Uterus (tissue), 4 donors: ENCODE results near the gene SYNRG. TPM values are rescaled to one million over a fixed set of nuclear protein-coding genes. Genes with fewer than 3 reads are reported as not detected.

Experiments
- DNase-seq, 2 donors: peaks; one replicate each; pipeline ENCODE4 v3.0.0-alpha.2; 2019 to 2020
- H3K27ac ChIP-seq, 2 donors: fragments of 200-600 bp; sonication (generic); 1 replicate in 1 of 2; 2 replicates in 1 of 2; pipeline ENCODE4 v1.5.1; 2016 to 2018
- H3K27me3 ChIP-seq, 2 donors: fragments of 200-600 bp; sonication (generic); one replicate each; pipeline ENCODE4 v1.5.1; 2018 to 2019; ENCODE audit warnings: control low read depth in 1 of 2
- H3K36me3 ChIP-seq, 2 donors: fragments of 200-600 bp; sonication (generic); one replicate each; pipeline ENCODE4 v1.5.1; 2019; ENCODE audit warnings: control low read depth in 1 of 2
- H3K4me1 ChIP-seq, 2 donors: fragments of 200-600 bp; sonication (generic); one replicate each; pipeline ENCODE4 v1.5.1; 2018 to 2019; ENCODE audit warnings: control low read depth in 1 of 2
- H3K4me3 ChIP-seq, 2 donors: fragments of 200-600 bp; sonication (generic); 1 replicate in 1 of 2; 2 replicates in 1 of 2; pipeline ENCODE4 v1.5.1; 2018 to 2019; ENCODE audit warnings: mild to moderate bottlenecking in 1 of 2
- H3K9me3 ChIP-seq, 2 donors: fragments of 200-600 bp; sonication (generic); one replicate each; pipeline ENCODE4 v1.5.1; 2019; ENCODE audit warnings: control low read depth in 1 of 2
- CTCF ChIP-seq, 4 experiments: fragments of 200-600 bp in 2 of 4; fragments of 450-650 bp in 2 of 4; sonication (generic) in 2 of 4; IDR thresholded peaks; one replicate each; pipeline ENCODE4 v1.5.1; 2016 to 2019; ENCODE audit warnings: antibody characterized with exemption in 4 of 4, mild to moderate bottlenecking in 2 of 4, moderate library complexity in 1 of 4
- POLR2A ChIP-seq, 2 donors: fragments of 450-650 bp; IDR thresholded peaks; one replicate each; pipeline ENCODE4 v1.6.1; 2016; ENCODE audit warnings: antibody characterized with exemption in 2 of 2, mild to moderate bottlenecking in 1 of 2, moderate library complexity in 1 of 2
- intact Hi-C: fragments of 100-400 bp; cut with DNase I; formaldehyde crosslinking; loops from one replicate; pipeline ENCODE4 v1.15.1; 2023; ENCODE audit warnings: low total_unique reads
- total RNA-seq, 4 donors: library from RNA; depleted of rRNA in 3 of 4; stranded (reverse); fragments of >200 nt in 3 of 4; gene quantifications; one replicate each; pipeline versions ENCODE4 v1.1.0 to v1.2.4, GENCODE V29; 2014 to 2023
- donor health status: DM: yes; HTN: yes; CAD: no.

Gene SYNRG
- 10 to 100 TPM; 14.4 to 92.0 (median 41.6) TPM for total RNA-seq

GRCh38 chr17:37609170-37610040, at the start of gene SYNRG:
Gene SYNRG (minus strand): TSS chr17:37609418. CDS start chr17:37609355, 63 bp downstream.
- TF ChIP-seq POLR2A (IDR thresholded peaks at IDR 0.05) (peak; percentile 82 to 88), CTCF (IDR thresholded peaks at IDR 0.05) (peak; percentile 25 to 53 (median 46))
- peak within 1 kb of the TSS; percentile 89 for H3K27ac ChIP-seq
- H3K4me1 ChIP-seq = no peaks in the 10 kb centered on the region
- H3K36me3 ChIP-seq = peaks cover 0 to 4% of the 10 kb centered on the region in 2 donors
- DNase-seq = peak; percentile 97
- no peaks in the 10 kb centered on the region for H3K9me3 ChIP-seq
- intact Hi-C loops = no loop called here
- H3K27me3 ChIP-seq = no peaks in the 10 kb centered on the region
- H3K4me3 ChIP-seq = peak within 1 kb of the TSS; percentile 88 to 90

GRCh38 chr17:37657202-37657601, 48.0 kb upstream of the SYNRG start:
- H3K27me3 ChIP-seq = no peaks in the 10 kb centered on the region
- H3K27ac ChIP-seq = no peak overlapping the region
- no peak for TF ChIP-seq POLR2A (IDR thresholded peaks at IDR 0.05)
- TF ChIP-seq CTCF (IDR thresholded peaks at IDR 0.05) = no peak
- H3K36me3 ChIP-seq = no peaks in the 10 kb centered on the region
- H3K9me3 ChIP-seq = no peaks in the 10 kb centered on the region
- H3K4me1 ChIP-seq = no peaks in the 10 kb centered on the region
- intact Hi-C loops = no loop called here
- no peak overlapping the region for H3K4me3 ChIP-seq
- DNase-seq = no peak

- Histone ChIP-seq H3K9me3 (no peaks in the 10 kb centered on the region), H3K27ac (no peak overlapping the region), H3K4me1 (no peaks in the 10 kb centered on the region), H3K27me3 (peaks cover 0 to 3% of the 10 kb centered on the region in 2 donors), H3K4me3 (no peak overlapping the region), H3K36me3 (no peaks in the 10 kb centered on the region)
- TF ChIP-seq POLR2A (IDR thresholded peaks at IDR 0.05) (no peak), CTCF (IDR thresholded peaks at IDR 0.05) (no peak)
- DNase-seq = no peak
- intact Hi-C loops = no loop called here
These were observed 42.6 kb upstream of the SYNRG start for GRCh38 chr17:37651849-37652248.

GRCh38 chr17:37650419-37651003, 41.3 kb upstream of the SYNRG start:
- Histone ChIP-seq H3K36me3 (no peaks in the 10 kb centered on the region), H3K27me3 (peaks cover 0 to 3% of the 10 kb centered on the region in 2 donors), H3K9me3 (no peaks in the 10 kb centered on the region), H3K27ac (no peak overlapping the region), H3K4me3 (no peak overlapping the region), H3K4me1 (no peaks in the 10 kb centered on the region)
- DNase-seq = no peak
- no peak for TF ChIP-seq POLR2A (IDR thresholded peaks at IDR 0.05)
- TF ChIP-seq CTCF (IDR thresholded peaks at IDR 0.05) = no peak
- intact Hi-C loops = no loop called here

GRCh38 chr17:37648555-37648954, 39.3 kb upstream of the SYNRG start:
- no peak for DNase-seq
- no peaks in the 10 kb centered on the region for H3K36me3 ChIP-seq
- peaks cover 0 to 3% of the 10 kb centered on the region in 2 donors for H3K27me3 ChIP-seq
- no peaks in the 10 kb centered on the region for H3K4me1 ChIP-seq
- H3K4me3 ChIP-seq = no peak overlapping the region
- H3K27ac ChIP-seq = no peak overlapping the region
- TF ChIP-seq POLR2A (IDR thresholded peaks at IDR 0.05) (no peak), CTCF (IDR thresholded peaks at IDR 0.05) (no peak)
- no peaks in the 10 kb centered on the region for H3K9me3 ChIP-seq
- intact Hi-C loops = no loop called here
